ENCODE measurements around the gene ZNF219. TPM values are rescaled to one million over a fixed set of nuclear protein-coding genes. Genes with fewer than 3 reads are reported as not detected.

The ZNF219 gene
- total and polyA plus RNA-seq, 2 of the 13 experiments (the other 11 are each of a cell fraction or from before 2014, with no cell fraction given): 34.5 to 36.6 TPM

GRCh38 chr14:21069388-21070082 is 28.9 kb downstream of the ZNF219 start (continued):
- TF ChIP-seq ZBTB26 (CRISPR knock-in tag; IDR thresholded peaks at IDR 0.05; ENCODE audit: borderline replicate concordance) (0 out of 2 replicates have a peak, but pooled peaks have one; percentile 18), THRA (CRISPR knock-in tag; IDR thresholded peaks at IDR 0.05; ENCODE audit: borderline replicate concordance) (peak; percentile 47; the same call in 1 of the 2 replicates), BRCA1 (CRISPR knock-in tag; IDR thresholded peaks at IDR 0.05) (no peak), CEBPZ (IDR thresholded peaks at IDR 0.05; ENCODE audit: low read length) (no peak), HDAC2 (CRISPR knock-in tag; IDR thresholded peaks at IDR 0.05) (no peak; the same call in 1 of the 2 replicates), ZNF660 (CRISPR knock-in tag; IDR thresholded peaks at IDR 0.05; ENCODE audit: borderline replicate concordance, low read depth) (no peak), ZFP1 (CRISPR knock-in tag; IDR thresholded peaks at IDR 0.05) (no peak), ZNF646 (CRISPR knock-in tag; IDR thresholded peaks at IDR 0.05) (no peak), HNF1A (IDR thresholded peaks at IDR 0.05; ENCODE audit: low read depth) (no peak), HNF1A (CRISPR knock-in tag; IDR thresholded peaks at IDR 0.05; ENCODE audit: borderline replicate concordance) (peak; percentile 52; the same call in 1 of the 2 replicates), ZNF292 (CRISPR knock-in tag; IDR thresholded peaks at IDR 0.05; ENCODE audit: borderline replicate concordance, low read depth) (0 out of 2 replicates have a peak, but pooled peaks have one; percentile 0)

All from HepG2 (cell line).